ENCODE data around the gene JAM3. TPM values are rescaled to one million over a fixed set of nuclear protein-coding genes. Genes with fewer than 3 reads are reported as not detected.
"Not testable (repeated sequence)": the region's sequence is repeated elsewhere in the genome, so short reads cannot be mapped to it uniquely, and the experiment has no call there.

Gene JAM3
- total RNA-seq, 1 donor from 2014 or later = 68.1 TPM

GRCh38 chr11:134074766-134075165 lies 5.9 kb downstream of the JAM3 start:
- H2AFZ ChIP-seq (replicated peaks) = no peak overlapping the region
- H3K4me2 ChIP-seq = no peak overlapping the region
- no peak overlapping the region for H3K4me3 Mint-ChIP-seq
- no peaks in the 10 kb centered on the region for H3K9me3 ChIP-seq (ENCODE audit: low read depth)
- H3F3A ChIP-seq (ENCODE audit: low read depth) = peaks cover 3% of the 10 kb centered on the region
- no peak overlapping the region for H3K27ac Mint-ChIP-seq
- H3K27me3 Mint-ChIP-seq (ENCODE audit: insufficient read depth, low read depth) = no peaks in the 10 kb centered on the region
- DNase-seq (ENCODE audit: low spot score) = no peak
- H3K27me3 ChIP-seq = no peaks in the 10 kb centered on the region
- H3K4me1 ChIP-seq = peaks cover 20% of the 10 kb centered on the region
- H3K36me3 ChIP-seq = no peaks in the 10 kb centered on the region
- H3K9ac ChIP-seq = no peak overlapping the region
- no peak for TF ChIP-seq EZH2 (IDR thresholded peaks at IDR 0.05)
- no peak for TF ChIP-seq CTCF (IDR thresholded peaks at IDR 0.05)
- peaks cover 39% of the 10 kb centered on the region for H3K36me3 Mint-ChIP-seq
- H3K4me1 Mint-ChIP-seq = peaks cover 34% of the 10 kb centered on the region
- H3K79me2 ChIP-seq (ENCODE audit: low read depth) = peaks cover 99% of the 10 kb centered on the region
- H3K4me3 ChIP-seq = no peak overlapping the region
- no peak overlapping the region for H3K27ac ChIP-seq
- H4K20me1 ChIP-seq (ENCODE audit: low read depth) = peaks cover 49% of the 10 kb centered on the region
- peaks cover 26% of the 10 kb centered on the region for H3K9me3 Mint-ChIP-seq

GRCh38 chr11:134079317-134079716 lies 10.4 kb downstream of the JAM3 start:
- H3K4me1 Mint-ChIP-seq = no peaks in the 10 kb centered on the region

GRCh38 chr11:134081258-134081657 lies 12.4 kb downstream of the JAM3 start:
- H3K4me1 Mint-ChIP-seq; H3K9me3 ChIP-seq (ENCODE audit: low read depth); H3K4me3 Mint-ChIP-seq; H2AFZ ChIP-seq (replicated peaks); H3K27me3 Mint-ChIP-seq (ENCODE audit: insufficient read depth, low read depth); H3K36me3 ChIP-seq; H3K4me1 ChIP-seq; H3K9ac ChIP-seq; H3K27ac Mint-ChIP-seq; H3F3A ChIP-seq (ENCODE audit: low read depth); H4K20me1 ChIP-seq (ENCODE audit: low read depth); DNase-seq (ENCODE audit: low spot score); H3K27ac ChIP-seq; H3K4me2 ChIP-seq; H3K4me3 ChIP-seq; H3K27me3 ChIP-seq: not testable (repeated sequence)
- Mint-ChIP-seq H3K36me3 (peaks cover 69% of the 10 kb centered on the region), H3K9me3 (peaks cover 75% of the 10 kb centered on the region)
- peaks cover 97% of the 10 kb centered on the region for H3K79me2 ChIP-seq (ENCODE audit: low read depth)

More at GRCh38 chr11:134079317-134079716, 10.4 kb downstream of the JAM3 start:
- Histone ChIP-seq H4K20me1 (ENCODE audit: low read depth) (peaks cover 10% of the 10 kb centered on the region), H3K4me2 (no peak overlapping the region), H3K27ac (no peak overlapping the region), H3K27me3 (no peaks in the 10 kb centered on the region), H3K9me3 (ENCODE audit: low read depth) (peaks cover 10% of the 10 kb centered on the region), H3K36me3 (no peaks in the 10 kb centered on the region), H3K79me2 (ENCODE audit: low read depth) (peaks cover 99% of the 10 kb centered on the region), H3F3A (ENCODE audit: low read depth) (no peaks in the 10 kb centered on the region), H3K4me1 (no peaks in the 10 kb centered on the region), H2AFZ (replicated peaks) (no peak overlapping the region), H3K9ac (no peak overlapping the region), H3K4me3 (no peak overlapping the region)
- Mint-ChIP-seq H3K4me3 (no peak overlapping the region), H3K9me3 (peaks cover 67% of the 10 kb centered on the region), H3K36me3 (peaks cover 71% of the 10 kb centered on the region), H3K27me3 (ENCODE audit: insufficient read depth, low read depth) (no peaks in the 10 kb centered on the region), H3K27ac (no peak overlapping the region)
- DNase-seq (ENCODE audit: low spot score) = no peak
- no peak for TF ChIP-seq EZH2phosphoT487 (IDR thresholded peaks at IDR 0.05)
- no peak for TF ChIP-seq CTCF (IDR thresholded peaks at IDR 0.05)
- TF ChIP-seq EZH2 (IDR thresholded peaks at IDR 0.05) = no peak

DNA sequence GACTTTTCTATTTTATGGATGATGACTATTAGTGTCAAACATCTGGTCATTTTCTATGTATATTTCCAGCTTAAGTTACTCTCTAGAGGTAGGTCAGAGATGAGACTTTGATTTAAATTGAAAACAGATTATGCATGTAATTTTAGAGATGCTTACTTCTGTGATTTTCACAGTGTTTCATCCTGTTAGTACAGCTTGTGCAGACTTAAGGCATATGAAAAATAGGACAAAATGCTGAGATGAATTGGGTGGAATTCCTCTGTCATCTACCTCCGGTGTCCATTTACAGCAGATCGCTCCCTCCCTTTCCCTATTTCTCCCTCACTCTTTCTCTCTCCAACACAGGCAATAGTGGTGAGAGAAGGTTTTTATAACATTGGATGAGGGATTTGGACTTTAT lies 14.1 kb downstream of the JAM3 start:
- Mint-ChIP-seq H3K27me3 (ENCODE audit: insufficient read depth, low read depth) (no peaks in the 10 kb centered on the region), H3K36me3 (peaks cover 70% of the 10 kb centered on the region), H3K4me3 (no peak overlapping the region), H3K9me3 (peaks cover 68% of the 10 kb centered on the region), H3K27ac (no peak overlapping the region), H3K4me1 (no peaks in the 10 kb centered on the region)
- Histone ChIP-seq H3K79me2 (ENCODE audit: low read depth) (peaks cover 94% of the 10 kb centered on the region), H4K20me1 (ENCODE audit: low read depth) (peaks cover 10% of the 10 kb centered on the region), H3F3A (ENCODE audit: low read depth) (no peaks in the 10 kb centered on the region), H3K27ac (no peak overlapping the region), H3K4me2 (no peak overlapping the region), H3K27me3 (no peaks in the 10 kb centered on the region), H3K9ac (no peak overlapping the region), H3K4me3 (no peak overlapping the region), H3K36me3 (no peaks in the 10 kb centered on the region), H2AFZ (replicated peaks) (no peak overlapping the region), H3K9me3 (ENCODE audit: low read depth) (peaks cover 10% of the 10 kb centered on the region), H3K4me1 (no peaks in the 10 kb centered on the region)
- no peak for TF ChIP-seq CTCF (IDR thresholded peaks at IDR 0.05)
- no peak for TF ChIP-seq EZH2phosphoT487 (IDR thresholded peaks at IDR 0.05)
- no peak for TF ChIP-seq EZH2 (IDR thresholded peaks at IDR 0.05)
- DNase-seq (ENCODE audit: low spot score) = no peak
